Measurements from ENCODE around the gene PLCG2. TPM values are rescaled to one million over a fixed set of nuclear protein-coding genes. Genes with fewer than 3 reads are reported as not detected.
"Not testable (repeated sequence)": the region's sequence is repeated elsewhere in the genome, so short reads cannot be mapped to it uniquely, and the experiment has no call there.

Gene PLCG2
- total RNA-seq, 1 donor from 2014 or later: 1.7 TPM

- TF ChIP-seq CTCF (conservative IDR thresholded peaks at IDR 0.05): no peak
- H3K27me3 Mint-ChIP-seq (ENCODE audit: low read depth): peaks cover 25% of the 10 kb centered on the region
- no peak overlapping the region for H3K4me3 Mint-ChIP-seq
- no peaks in the 10 kb centered on the region for H3K4me1 Mint-ChIP-seq
- no peaks in the 10 kb centered on the region for H3K9me3 Mint-ChIP-seq
- no peak for DNase-seq (ENCODE audit: low read depth, low spot score)
- H3K36me3 Mint-ChIP-seq (ENCODE audit: low read depth): no peaks in the 10 kb centered on the region
- H3K27ac Mint-ChIP-seq (ENCODE audit: unreplicated experiment): no peak overlapping the region
These were observed 96.4 kb downstream of the PLCG2 start for GRCh38 chr16:81875461-81875860.

- Mint-ChIP-seq H3K9me3 (no peaks in the 10 kb centered on the region), H3K4me1 (no peaks in the 10 kb centered on the region), H3K27ac (ENCODE audit: unreplicated experiment) (no peak overlapping the region), H3K4me3 (no peak overlapping the region), H3K27me3 (ENCODE audit: low read depth) (peaks cover 24% of the 10 kb centered on the region), H3K36me3 (ENCODE audit: low read depth) (no peaks in the 10 kb centered on the region)
- TF ChIP-seq CTCF (conservative IDR thresholded peaks at IDR 0.05): no peak
- no peak for DNase-seq (ENCODE audit: low read depth, low spot score)
These were observed 97.3 kb downstream of the PLCG2 start for GRCh38 chr16:81876273-81876900.

GRCh38 chr16:81877490-81877889 is 98.4 kb downstream of the PLCG2 start:
- H3K4me3 Mint-ChIP-seq; H3K4me1 Mint-ChIP-seq; DNase-seq (ENCODE audit: low read depth, low spot score); H3K9me3 Mint-ChIP-seq; H3K27ac Mint-ChIP-seq (ENCODE audit: unreplicated experiment); H3K36me3 Mint-ChIP-seq (ENCODE audit: low read depth): not testable (repeated sequence)
- H3K27me3 Mint-ChIP-seq (ENCODE audit: low read depth): peaks cover 17% of the 10 kb centered on the region

GRCh38 chr16:81878529-81878928 is 99.4 kb downstream of the PLCG2 start:
- Mint-ChIP-seq H3K27me3 (ENCODE audit: low read depth) (peaks cover 14% of the 10 kb centered on the region), H3K27ac (ENCODE audit: unreplicated experiment) (no peak overlapping the region), H3K36me3 (ENCODE audit: low read depth) (no peaks in the 10 kb centered on the region), H3K4me3 (no peak overlapping the region), H3K4me1 (no peaks in the 10 kb centered on the region), H3K9me3 (no peaks in the 10 kb centered on the region)
- no peak for DNase-seq (ENCODE audit: low read depth, low spot score)
- no peak for TF ChIP-seq CTCF (conservative IDR thresholded peaks at IDR 0.05)

GRCh38 chr16:81879625-81880024 is 100.5 kb downstream of the PLCG2 start:
- DNase-seq (ENCODE audit: low read depth, low spot score): no peak
- no peak for TF ChIP-seq CTCF (conservative IDR thresholded peaks at IDR 0.05)
- H3K4me3 Mint-ChIP-seq: no peak overlapping the region
- H3K27me3 Mint-ChIP-seq (ENCODE audit: low read depth): peaks cover 14% of the 10 kb centered on the region
- no peak overlapping the region for H3K27ac Mint-ChIP-seq (ENCODE audit: unreplicated experiment)
- H3K4me1 Mint-ChIP-seq: no peaks in the 10 kb centered on the region
- no peaks in the 10 kb centered on the region for H3K36me3 Mint-ChIP-seq (ENCODE audit: low read depth)
- no peaks in the 10 kb centered on the region for H3K9me3 Mint-ChIP-seq

- H3K9me3 Mint-ChIP-seq: no peaks in the 10 kb centered on the region
- no peak for TF ChIP-seq CTCF (conservative IDR thresholded peaks at IDR 0.05)
- H3K4me3 Mint-ChIP-seq: no peak overlapping the region
- no peaks in the 10 kb centered on the region for H3K36me3 Mint-ChIP-seq (ENCODE audit: low read depth)
- no peak overlapping the region for H3K27ac Mint-ChIP-seq (ENCODE audit: unreplicated experiment)
- no peaks in the 10 kb centered on the region for H3K4me1 Mint-ChIP-seq
- no peak for DNase-seq (ENCODE audit: low read depth, low spot score)
- H3K27me3 Mint-ChIP-seq (ENCODE audit: low read depth): peaks cover 14% of the 10 kb centered on the region
These were observed 101.7 kb downstream of the PLCG2 start for GRCh38 chr16:81880816-81881215.

All from neural crest cell (in vitro differentiated cells).